GM08714 (cell line): ENCODE results near the gene LCN15.
"Not testable (repeated sequence)": the region's sequence is repeated elsewhere in the genome, so short reads cannot be mapped to it uniquely, and the experiment has no call there.

Source experiments
- H3K4me3 ChIP-seq: fragments of 200-500 bp; sonication (Bioruptor generic); 2 replicates; pipeline ENCODE4 v1.5.1; 2014; ENCODE audit warnings: mild to moderate bottlenecking, low read length, inconsistent platforms
- ZNF274 ChIP-seq: IDR thresholded peaks from 2 replicates; pipeline ENCODE4 v1.6.1; 2012; ENCODE audit warnings: mild to moderate bottlenecking, low read depth, low read length

Gene LCN15

GRCh38 chr9:136764301-136764891 is at the start of gene LCN15:
Gene LCN15, minus strand, starts transcription at chr9:136764518. Its CDS starts 30 bp downstream, at chr9:136764488.
- H3K4me3 ChIP-seq = no peak within 1 kb of the TSS

GRCh38 chr9:136808806-136809158 is 44.5 kb upstream of the LCN15 start:
- no peak for TF ChIP-seq ZNF274
- H3K4me3 ChIP-seq = peak overlapping the region; percentile 93

More at GRCh38 chr9:136764301-136764891, at the start of gene LCN15:
- TF ChIP-seq ZNF274 = no peak

- peak overlapping the region; percentile 93 for H3K4me3 ChIP-seq
- no peak for TF ChIP-seq ZNF274
Measured at GRCh38 chr9:136808075-136808805, 43.9 kb upstream of the LCN15 start.

- H3K4me3 ChIP-seq = peak within 1 kb of the TSS; percentile 93
- no peak for TF ChIP-seq ZNF274
Measured at GRCh38 chr9:136807281-136808074, 43.2 kb upstream of the LCN15 start, which contains the start of gene RABL6. Gene RABL6, plus strand, starts transcription at chr9:136807948. Its CDS starts 249 bp downstream, at chr9:136808197.

- H3K4me3 ChIP-seq = peak overlapping the region; percentile 75; the same call in 1 of the 2 replicates
- TF ChIP-seq ZNF274 = no peak
Measured at GRCh38 chr9:136806631-136807201, 42.4 kb upstream of the LCN15 start.

GRCh38 chr9:136806067-136806466 is 41.7 kb upstream of the LCN15 start:
- no peak for TF ChIP-seq ZNF274
- no peak overlapping the region for H3K4me3 ChIP-seq

GRCh38 chr9:136805207-136805740 is 41.0 kb upstream of the LCN15 start:
- no peak overlapping the region for H3K4me3 ChIP-seq
- TF ChIP-seq ZNF274 = no peak

- TF ChIP-seq ZNF274 = no peak
Measured at GRCh38 chr9:136804509-136805206, 40.3 kb upstream of the LCN15 start.

GRCh38 chr9:136803551-136804508 is 39.5 kb upstream of the LCN15 start:
- no peak for TF ChIP-seq ZNF274
- no peak overlapping the region for H3K4me3 ChIP-seq

More at GRCh38 chr9:136804509-136805206, 40.3 kb upstream of the LCN15 start:
- no peak overlapping the region for H3K4me3 ChIP-seq

- H3K4me3 ChIP-seq = not testable (repeated sequence)
Measured at GRCh38 chr9:136803009-136803550, 38.8 kb upstream of the LCN15 start.

- TF ChIP-seq ZNF274 = no peak
Measured at GRCh38 chr9:136802321-136802720, 38.0 kb upstream of the LCN15 start.

More at GRCh38 chr9:136802321-136802720, 38.0 kb upstream of the LCN15 start:
- H3K4me3 ChIP-seq = no peak overlapping the region
